Measurements from ENCODE around the gene IDUA.
A peak's percentile ranks its signal among the peaks of the same experiment; 100 is the strongest.

The IDUA gene

DNA sequence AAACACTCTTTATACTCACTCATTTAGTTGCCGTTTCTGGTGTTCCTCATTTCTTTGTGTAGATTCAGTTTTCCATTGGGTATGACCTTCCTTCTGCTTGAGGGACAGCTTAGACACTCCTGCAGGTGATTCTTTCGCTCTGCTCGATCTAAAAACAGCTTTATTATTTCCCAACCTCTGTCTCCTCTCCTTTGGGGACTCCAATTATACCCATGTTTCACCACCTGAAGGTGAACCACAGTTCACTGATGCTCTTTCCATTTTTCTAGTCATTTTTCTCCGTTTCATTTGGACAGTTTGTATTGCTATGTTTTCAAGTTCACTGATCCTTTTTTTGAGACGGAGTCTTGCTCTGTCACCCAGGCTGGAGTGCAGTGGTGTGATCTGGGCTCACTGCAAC lies 20.0 kb downstream of the IDUA start:
- Histone ChIP-seq H3K4me3 (ENCODE audit: low read length in 2 of 2) (no peak overlapping the region), H3K9ac (ENCODE audit: low read length in 2 of 2) (no peak overlapping the region), H3K9me3 (ENCODE audit: control insufficient read depth in 2 of 2, low read length in 2 of 2) (no peaks in the 10 kb centered on the region), H3K27ac (ENCODE audit: low read length) (no peak overlapping the region), H3K27me3 (ENCODE audit: control insufficient read depth in 1 of 2, insufficient read depth in 2 of 2, low read length in 2 of 2) (peaks cover 38 to 45% of the 10 kb centered on the region in 2 donors), H3K36me3 (ENCODE audit: control insufficient read depth in 2 of 2, insufficient read depth in 2 of 2, low read length in 2 of 2) (no peaks in the 10 kb centered on the region), H3K4me1 (ENCODE audit: control insufficient read depth, insufficient read depth, low read length) (peaks cover 41% of the 10 kb centered on the region)

DNA sequence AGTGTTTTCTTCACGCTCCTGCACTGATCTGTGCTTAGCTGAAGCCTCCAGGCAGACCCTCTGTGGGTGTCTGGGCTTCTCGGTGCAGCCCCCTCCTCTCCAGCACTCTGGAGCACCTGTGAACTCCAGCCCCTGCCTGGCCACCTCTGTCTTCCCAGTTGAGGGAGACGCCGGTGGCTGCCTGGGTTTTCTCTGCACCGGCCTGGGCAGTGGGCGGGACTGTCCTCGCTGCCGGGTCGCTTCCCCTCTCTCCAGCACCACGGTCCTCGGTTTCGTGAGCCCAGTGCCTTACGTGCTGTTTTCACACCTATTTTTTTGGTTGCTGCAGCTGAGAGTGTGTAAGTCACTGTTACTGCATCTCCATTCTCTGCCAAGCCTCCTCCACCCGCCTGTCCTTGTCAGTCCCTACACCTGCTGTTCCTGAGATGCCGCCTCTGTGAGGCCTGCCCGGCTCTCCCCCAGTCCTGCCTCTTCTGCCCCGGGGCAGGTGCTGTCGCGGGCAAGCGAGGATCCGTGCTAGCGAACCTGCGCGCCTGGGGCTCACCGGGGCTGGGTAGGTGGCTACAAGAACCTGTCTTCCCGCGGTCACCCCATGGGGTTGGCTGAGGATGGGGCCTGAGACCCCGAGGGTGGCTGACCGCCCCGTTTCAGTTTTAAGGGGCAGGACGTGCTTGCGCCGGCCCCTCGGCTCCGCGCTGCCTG lies 22.1 kb downstream of the IDUA start:
- Histone ChIP-seq H3K27ac (ENCODE audit: low read length) (no peak overlapping the region), H3K4me1 (ENCODE audit: control insufficient read depth, insufficient read depth, low read length) (peaks cover 39% of the 10 kb centered on the region), H3K27me3 (ENCODE audit: control insufficient read depth in 1 of 2, insufficient read depth in 2 of 2, low read length in 2 of 2) (peaks cover 24 to 29% of the 10 kb centered on the region in 2 donors), H3K4me3 (ENCODE audit: low read length in 2 of 2) (peak overlapping the region; percentile 39 to 80), H3K36me3 (ENCODE audit: control insufficient read depth in 2 of 2, insufficient read depth in 2 of 2, low read length in 2 of 2) (no peaks in the 10 kb centered on the region), H3K9me3 (ENCODE audit: control insufficient read depth in 2 of 2, low read length in 2 of 2) (no peaks in the 10 kb centered on the region), H3K9ac (ENCODE audit: low read length in 2 of 2) (peak overlapping the region; percentile 3 to 69)

- Histone ChIP-seq H3K9ac (ENCODE audit: low read length in 2 of 2) (no peak overlapping the region), H3K27me3 (ENCODE audit: control insufficient read depth in 1 of 2, insufficient read depth in 2 of 2, low read length in 2 of 2) (peaks cover 18 to 25% of the 10 kb centered on the region in 2 donors), H3K9me3 (ENCODE audit: control insufficient read depth in 2 of 2, low read length in 2 of 2) (no peaks in the 10 kb centered on the region), H3K4me3 (ENCODE audit: low read length in 2 of 2) (peak overlapping the region; percentile 60 to 80), H3K27ac (ENCODE audit: low read length) (peak overlapping the region; percentile 46), H3K4me1 (ENCODE audit: control insufficient read depth, insufficient read depth, low read length) (peaks cover 37% of the 10 kb centered on the region), H3K36me3 (ENCODE audit: control insufficient read depth in 2 of 2, insufficient read depth in 2 of 2, low read length in 2 of 2) (no peaks in the 10 kb centered on the region)
Measured at GRCh38 chr4:1009542-1010394, 22.9 kb downstream of the IDUA start.

DNA sequence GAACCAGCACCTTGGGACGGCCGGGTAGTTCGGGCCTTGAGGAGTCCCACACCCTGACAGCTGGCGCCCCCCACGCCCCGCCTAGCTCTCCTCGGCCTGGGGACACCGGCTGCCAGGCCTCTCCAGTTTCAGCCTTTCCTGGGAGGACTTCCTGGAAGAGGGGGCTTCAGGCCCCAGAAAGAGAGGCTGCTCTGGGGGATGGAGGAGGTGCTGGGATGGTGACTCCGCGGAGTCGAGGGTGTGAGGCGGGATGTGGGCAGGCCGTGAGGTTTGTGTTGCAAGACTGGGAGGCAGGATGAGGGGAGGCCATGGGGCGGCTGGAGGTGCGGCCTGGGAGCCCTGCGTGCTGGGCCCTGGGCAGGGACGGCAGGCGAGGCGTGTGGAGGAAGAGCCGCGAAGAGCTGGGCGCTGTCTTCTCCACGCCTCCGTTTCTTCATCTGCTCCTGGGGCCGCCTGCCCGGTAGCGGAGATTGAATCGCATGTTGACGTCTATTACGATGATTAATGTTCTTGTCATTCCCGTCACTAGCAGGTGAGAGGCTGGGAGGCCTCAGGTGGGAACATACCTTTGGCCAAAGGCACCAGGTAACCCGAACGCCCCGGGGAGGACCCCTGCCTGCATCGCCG lies 23.7 kb downstream of the IDUA start:
- peak overlapping the region; percentile 60 to 80 for H3K4me3 ChIP-seq (ENCODE audit: low read length in 2 of 2)
- H3K27me3 ChIP-seq (ENCODE audit: control insufficient read depth in 1 of 2, insufficient read depth in 2 of 2, low read length in 2 of 2) = peaks cover 11 to 17% of the 10 kb centered on the region in 2 donors
- no peaks in the 10 kb centered on the region for H3K36me3 ChIP-seq (ENCODE audit: control insufficient read depth in 2 of 2, insufficient read depth in 2 of 2, low read length in 2 of 2)
- H3K27ac ChIP-seq (ENCODE audit: low read length) = peak overlapping the region; percentile 46
- H3K9me3 ChIP-seq (ENCODE audit: control insufficient read depth in 2 of 2, low read length in 2 of 2) = no peaks in the 10 kb centered on the region
- H3K4me1 ChIP-seq (ENCODE audit: control insufficient read depth, insufficient read depth, low read length) = peaks cover 36% of the 10 kb centered on the region
- peak overlapping the region in 1 of 2 donors; percentile 5 for H3K9ac ChIP-seq (ENCODE audit: low read length in 2 of 2)

DNA sequence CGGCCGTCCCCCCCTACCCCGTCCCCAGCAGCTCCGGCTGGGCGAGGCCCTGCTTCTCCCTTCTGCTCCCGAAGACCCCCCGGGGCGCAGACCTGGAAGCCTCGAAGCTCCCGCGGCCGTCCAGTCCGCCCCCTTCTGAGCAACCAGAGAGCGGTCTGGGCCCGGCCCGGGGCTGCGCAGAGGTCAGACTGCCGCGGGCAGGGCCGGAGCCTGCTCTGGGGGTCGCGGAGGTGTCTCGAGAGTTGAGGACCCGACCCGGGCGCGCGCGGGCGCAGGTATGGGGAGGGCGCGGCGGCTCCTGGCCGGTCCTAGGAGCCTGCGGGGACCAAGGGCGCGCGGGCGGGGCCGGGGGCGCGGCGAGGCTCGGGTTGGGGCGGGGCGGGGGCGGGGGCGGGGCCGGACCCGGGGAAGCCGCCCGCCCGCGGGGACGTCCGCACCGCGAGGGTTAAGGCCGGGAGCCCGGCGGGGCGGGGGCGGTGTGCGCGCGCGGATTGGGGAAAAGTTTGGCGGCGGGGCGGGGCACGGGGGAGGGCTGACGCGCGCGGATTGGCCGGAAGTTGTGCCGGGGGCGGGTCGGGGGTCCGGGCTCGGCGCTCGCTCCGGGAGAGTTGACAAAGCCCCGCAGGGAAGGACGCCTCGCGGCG lies 24.3 kb downstream of the IDUA start, which contains the start of gene FGFRL1:
FGFRL1 (plus strand) TSS at position 605 of the 644 bp plus-strand sequence. CDS start 860 bp downstream, outside the sequence.
- peak within 1 kb of the TSS; percentile 46 for H3K27ac ChIP-seq (ENCODE audit: low read length)
- H3K9ac ChIP-seq (ENCODE audit: low read length in 2 of 2) = peak within 1 kb of the TSS in 1 of 2 donors; percentile 5
- H3K9me3 ChIP-seq (ENCODE audit: control insufficient read depth in 2 of 2, low read length in 2 of 2) = no peaks in the 10 kb centered on the region
- H3K36me3 ChIP-seq (ENCODE audit: control insufficient read depth in 2 of 2, insufficient read depth in 2 of 2, low read length in 2 of 2) = no peaks in the 10 kb centered on the region
- peak within 1 kb of the TSS; percentile 36 to 80 for H3K4me3 ChIP-seq (ENCODE audit: low read length in 2 of 2)
- H3K4me1 ChIP-seq (ENCODE audit: control insufficient read depth, insufficient read depth, low read length) = peaks cover 39% of the 10 kb centered on the region
- peaks cover 9 to 15% of the 10 kb centered on the region in 2 donors for H3K27me3 ChIP-seq (ENCODE audit: control insufficient read depth in 1 of 2, insufficient read depth in 2 of 2, low read length in 2 of 2)

GRCh38 chr4:1011666-1012033 lies 24.8 kb downstream of the IDUA start:
- H3K36me3 ChIP-seq (ENCODE audit: control insufficient read depth in 2 of 2, insufficient read depth in 2 of 2, low read length in 2 of 2) = no peaks in the 10 kb centered on the region
- H3K9ac ChIP-seq (ENCODE audit: low read length in 2 of 2) = no peak overlapping the region
- no peaks in the 10 kb centered on the region for H3K9me3 ChIP-seq (ENCODE audit: control insufficient read depth in 2 of 2, low read length in 2 of 2)
- H3K4me1 ChIP-seq (ENCODE audit: control insufficient read depth, insufficient read depth, low read length) = peaks cover 39% of the 10 kb centered on the region
- H3K27ac ChIP-seq (ENCODE audit: low read length) = no peak overlapping the region
- H3K4me3 ChIP-seq (ENCODE audit: low read length in 2 of 2) = no peak overlapping the region
- H3K27me3 ChIP-seq (ENCODE audit: control insufficient read depth in 1 of 2, insufficient read depth in 2 of 2, low read length in 2 of 2) = peaks cover 4 to 12% of the 10 kb centered on the region in 2 donors

DNA sequence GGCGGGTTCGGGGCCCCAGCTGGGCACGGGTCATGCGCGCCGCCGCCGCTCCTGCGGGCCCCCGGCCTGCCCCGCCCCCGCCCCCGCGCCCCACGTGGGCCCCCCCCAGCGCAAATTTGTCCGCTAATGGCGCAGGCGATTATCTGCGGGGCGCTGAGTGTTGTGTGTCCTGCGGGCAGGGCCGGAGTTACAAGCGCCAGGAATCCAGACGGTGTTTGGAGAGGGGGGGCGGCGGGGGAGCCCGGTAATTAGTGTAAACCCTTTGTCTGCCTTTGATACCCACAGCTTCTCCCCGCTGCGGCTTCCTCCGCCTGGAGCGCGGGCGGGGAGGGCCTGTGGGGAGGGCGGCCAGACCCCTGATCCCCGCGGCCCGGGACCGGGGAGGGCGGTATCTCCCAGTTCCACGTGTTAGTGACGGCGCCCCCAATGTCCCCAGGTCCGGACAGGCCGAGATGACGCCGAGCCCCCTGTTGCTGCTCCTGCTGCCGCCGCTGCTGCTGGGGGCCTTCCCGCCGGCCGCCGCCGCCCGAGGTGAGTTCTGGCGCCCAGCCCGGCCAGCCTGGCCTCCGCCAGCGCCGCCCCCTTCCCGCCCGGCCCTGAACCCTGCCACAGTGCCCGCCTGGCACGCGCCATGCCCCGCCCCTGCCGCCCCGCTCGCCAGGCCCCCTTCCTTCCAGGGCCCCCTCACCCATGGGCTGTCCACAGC lies 25.3 kb downstream of the IDUA start:
- H3K36me3 ChIP-seq (ENCODE audit: control insufficient read depth in 2 of 2, insufficient read depth in 2 of 2, low read length in 2 of 2) = no peaks in the 10 kb centered on the region
- H3K27me3 ChIP-seq (ENCODE audit: control insufficient read depth in 1 of 2, insufficient read depth in 2 of 2, low read length in 2 of 2) = peaks cover 0 to 9% of the 10 kb centered on the region in 2 donors
- H3K27ac ChIP-seq (ENCODE audit: low read length) = no peak overlapping the region
- peak overlapping the region in 1 of 2 donors; percentile 68 for H3K4me3 ChIP-seq (ENCODE audit: low read length in 2 of 2)
- H3K9ac ChIP-seq (ENCODE audit: low read length in 2 of 2) = no peak overlapping the region
- H3K9me3 ChIP-seq (ENCODE audit: control insufficient read depth in 2 of 2, low read length in 2 of 2) = no peaks in the 10 kb centered on the region
- peaks cover 39% of the 10 kb centered on the region for H3K4me1 ChIP-seq (ENCODE audit: control insufficient read depth, insufficient read depth, low read length)

GRCh38 chr4:1013225-1014073 lies 26.6 kb downstream of the IDUA start:
- Histone ChIP-seq H3K27me3 (ENCODE audit: control insufficient read depth in 1 of 2, insufficient read depth in 2 of 2, low read length in 2 of 2) (peaks cover 0 to 2% of the 10 kb centered on the region in 2 donors), H3K4me3 (ENCODE audit: low read length in 2 of 2) (no peak overlapping the region), H3K9ac (ENCODE audit: low read length in 2 of 2) (no peak overlapping the region), H3K36me3 (ENCODE audit: control insufficient read depth in 2 of 2, insufficient read depth in 2 of 2, low read length in 2 of 2) (no peaks in the 10 kb centered on the region), H3K27ac (ENCODE audit: low read length) (no peak overlapping the region), H3K9me3 (ENCODE audit: control insufficient read depth in 2 of 2, low read length in 2 of 2) (no peaks in the 10 kb centered on the region), H3K4me1 (ENCODE audit: control insufficient read depth, insufficient read depth, low read length) (peaks cover 38% of the 10 kb centered on the region)

DNA sequence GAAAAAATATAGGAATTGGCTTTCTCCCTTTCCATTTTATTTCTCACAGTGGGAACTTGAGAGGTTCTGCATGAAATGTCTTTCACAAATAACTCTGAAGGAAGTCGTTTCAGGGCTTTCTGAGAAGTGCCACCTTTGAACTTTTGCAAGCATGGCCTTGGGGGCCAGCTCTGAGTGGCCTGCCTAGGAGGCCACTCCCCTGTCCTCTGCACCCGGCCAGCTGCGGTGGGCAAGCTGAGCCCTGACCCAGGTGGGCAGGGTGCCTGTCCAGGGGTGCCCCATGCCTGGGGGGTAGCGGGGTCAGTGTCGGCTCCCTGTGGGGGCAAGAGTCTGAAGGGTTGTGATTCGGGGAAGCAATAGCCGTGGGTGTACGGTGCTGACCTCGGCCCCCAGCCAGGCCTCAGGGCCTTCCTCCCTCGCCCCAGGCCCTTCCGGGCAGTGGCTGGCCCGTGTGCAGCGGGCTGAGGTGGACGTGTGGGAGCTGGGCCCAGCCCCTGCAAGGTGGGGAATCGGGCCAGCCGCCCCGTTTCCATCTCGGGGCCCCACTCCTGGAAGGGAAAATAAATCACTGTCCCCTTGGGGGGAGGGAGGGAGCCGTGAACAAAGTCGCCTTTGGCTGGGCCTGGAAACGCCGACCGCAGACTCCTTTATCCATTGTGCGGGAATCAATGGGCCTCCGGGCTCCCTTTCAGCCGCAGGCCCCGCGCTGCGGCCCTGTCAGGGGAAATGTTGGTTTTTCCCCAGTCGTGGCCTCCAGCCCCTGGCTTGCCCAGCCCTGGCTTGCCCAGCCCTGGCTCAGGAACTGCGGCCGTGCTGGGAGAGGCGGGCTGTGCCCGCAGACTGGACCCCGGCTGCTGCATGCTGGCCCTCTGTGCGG lies 27.7 kb downstream of the IDUA start:
- Histone ChIP-seq H3K9ac (ENCODE audit: low read length in 2 of 2) (no peak overlapping the region), H3K4me1 (ENCODE audit: control insufficient read depth, insufficient read depth, low read length) (peaks cover 29% of the 10 kb centered on the region), H3K36me3 (ENCODE audit: control insufficient read depth in 2 of 2, insufficient read depth in 2 of 2, low read length in 2 of 2) (no peaks in the 10 kb centered on the region), H3K27ac (ENCODE audit: low read length) (no peak overlapping the region), H3K9me3 (ENCODE audit: control insufficient read depth in 2 of 2, low read length in 2 of 2) (no peaks in the 10 kb centered on the region), H3K27me3 (ENCODE audit: control insufficient read depth in 1 of 2, insufficient read depth in 2 of 2, low read length in 2 of 2) (no peaks in the 10 kb centered on the region), H3K4me3 (ENCODE audit: low read length in 2 of 2) (no peak overlapping the region)

All from stomach smooth muscle (tissue), 2 donors.